Fibroblast of the aortic adventitia (primary cell): ENCODE data around the gene MRPS5. TPM values are rescaled to one million over a fixed set of nuclear protein-coding genes. Genes with fewer than 3 reads are reported as not detected.

Experiments
- DNase-seq: peaks from one replicate; pipeline ENCODE4 v3.0.0-alpha.2; 2010; ENCODE audit warnings: low read depth
- H3K4me3 ChIP-seq: 2 replicates; pipeline ENCODE4 v1.5.1; 2011; ENCODE audit warnings: low read depth, mild to moderate bottlenecking, control low read depth, low read length, moderate library complexity
- total RNA-seq: library from RNA; depleted of rRNA; stranded (reverse); fragments of >200 nt; gene quantifications from 2 replicates; pipeline ENCODE4 v1.2.3, GENCODE V29; 2012; ENCODE audit warnings: low replicate concordance
- TF ChIP-seq, protein P1 (sequence below): IDR thresholded peaks from 2 replicates; pipeline ENCODE4 v1.5.1; 2011; ENCODE audit warnings: mild to moderate bottlenecking, low read length, control low read depth, inconsistent platforms; ENCODE audit not compliant: insufficient read depth

The MRPS5 gene
- total RNA-seq, 1 donor, result 30.4 TPM

GRCh38 chr2:95069465-95069864 is 52.1 kb downstream of the MRPS5 start:
- H3K4me3 ChIP-seq, result no peak overlapping the region
- TF ChIP-seq, protein P1, sequence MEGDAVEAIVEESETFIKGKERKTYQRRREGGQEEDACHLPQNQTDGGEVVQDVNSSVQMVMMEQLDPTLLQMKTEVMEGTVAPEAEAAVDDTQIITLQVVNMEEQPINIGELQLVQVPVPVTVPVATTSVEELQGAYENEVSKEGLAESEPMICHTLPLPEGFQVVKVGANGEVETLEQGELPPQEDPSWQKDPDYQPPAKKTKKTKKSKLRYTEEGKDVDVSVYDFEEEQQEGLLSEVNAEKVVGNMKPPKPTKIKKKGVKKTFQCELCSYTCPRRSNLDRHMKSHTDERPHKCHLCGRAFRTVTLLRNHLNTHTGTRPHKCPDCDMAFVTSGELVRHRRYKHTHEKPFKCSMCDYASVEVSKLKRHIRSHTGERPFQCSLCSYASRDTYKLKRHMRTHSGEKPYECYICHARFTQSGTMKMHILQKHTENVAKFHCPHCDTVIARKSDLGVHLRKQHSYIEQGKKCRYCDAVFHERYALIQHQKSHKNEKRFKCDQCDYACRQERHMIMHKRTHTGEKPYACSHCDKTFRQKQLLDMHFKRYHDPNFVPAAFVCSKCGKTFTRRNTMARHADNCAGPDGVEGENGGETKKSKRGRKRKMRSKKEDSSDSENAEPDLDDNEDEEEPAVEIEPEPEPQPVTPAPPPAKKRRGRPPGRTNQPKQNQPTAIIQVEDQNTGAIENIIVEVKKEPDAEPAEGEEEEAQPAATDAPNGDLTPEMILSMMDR, result no peak
- DNase-seq, result no peak

DNA sequence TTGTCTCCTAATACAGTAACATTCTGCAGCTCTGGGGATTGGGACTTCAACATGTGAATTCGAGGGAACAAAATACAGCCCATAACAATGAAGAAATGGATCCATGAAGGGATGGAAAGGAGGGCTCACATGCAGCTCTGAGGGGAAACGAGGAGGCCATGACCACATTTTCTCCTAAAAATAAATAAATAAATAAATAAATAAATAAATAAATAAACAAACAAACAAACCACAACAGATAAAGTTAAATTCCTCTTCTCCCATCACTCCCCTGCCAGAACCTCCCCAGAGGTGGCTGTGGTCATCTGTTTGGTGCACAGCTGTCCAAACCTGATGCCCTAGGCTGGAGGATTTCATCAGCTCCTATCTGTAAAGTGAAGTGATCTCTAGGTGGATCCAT is 53.4 kb downstream of the MRPS5 start:
- no peak overlapping the region for H3K4me3 ChIP-seq
- no peak for DNase-seq
- TF ChIP-seq, protein P1, result no peak

DNA sequence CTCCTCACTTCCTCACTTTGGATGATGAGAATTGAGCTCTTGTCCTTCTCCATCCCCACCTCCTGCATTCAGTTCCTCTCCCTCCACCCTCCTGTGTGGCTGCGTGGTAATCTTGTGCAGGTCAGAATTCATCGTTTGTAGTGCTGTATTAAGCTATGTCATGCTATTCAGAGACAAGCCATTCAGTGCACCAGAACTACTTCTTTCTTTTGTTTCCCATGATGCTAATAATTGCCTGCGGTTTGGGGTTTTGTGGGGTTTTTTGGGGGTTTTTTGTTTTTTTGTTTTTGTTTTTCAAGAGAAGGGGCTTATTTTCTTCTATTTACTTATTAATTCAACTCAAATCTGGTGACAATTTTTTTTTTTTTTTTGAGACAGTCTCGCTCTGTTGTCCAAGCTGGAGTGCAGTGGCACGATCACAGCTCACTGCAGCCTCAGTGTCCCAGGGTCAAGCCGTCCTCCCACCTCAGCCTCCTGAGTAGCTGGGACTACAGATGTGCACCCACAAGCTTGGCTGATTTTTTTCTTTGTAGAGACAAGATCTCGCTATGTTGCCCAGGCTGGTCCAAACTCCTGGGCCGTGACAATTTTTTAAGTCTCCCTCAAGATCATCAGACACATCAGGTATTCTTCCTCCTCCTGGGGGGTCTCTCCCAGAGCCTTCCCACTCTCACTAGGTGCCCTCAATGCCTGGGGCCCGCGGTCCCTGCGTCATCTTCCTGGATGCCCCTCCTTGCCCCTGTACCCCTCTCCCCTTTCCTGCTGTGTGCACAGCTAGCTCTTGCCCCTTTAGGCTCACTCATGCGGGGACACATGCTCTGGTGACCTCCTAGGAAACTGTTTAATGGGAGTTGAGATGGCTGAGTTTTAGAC is 58.3 kb downstream of the MRPS5 start:
- TF ChIP-seq, protein P1, result no peak
- no peak overlapping the region for H3K4me3 ChIP-seq
- no peak for DNase-seq

- TF ChIP-seq, protein P1, result no peak
- H3K4me3 ChIP-seq, result no peak overlapping the region
- no peak for DNase-seq
These were observed 59.1 kb downstream of the MRPS5 start for GRCh38 chr2:95062242-95063085.

- no peak for DNase-seq
- TF ChIP-seq, protein P1, result no peak
- no peak overlapping the region for H3K4me3 ChIP-seq
These were observed 59.9 kb downstream of the MRPS5 start for GRCh38 chr2:95061601-95062183.

GRCh38 chr2:95061119-95061512 is 60.5 kb downstream of the MRPS5 start:
- no peak for DNase-seq
- no peak overlapping the region for H3K4me3 ChIP-seq
- TF ChIP-seq, protein P1, result no peak
